K562 (cell line): ENCODE data around the gene CITED1. TPM values are rescaled to one million over a fixed set of nuclear protein-coding genes. Genes with fewer than 3 reads are reported as not detected.

Experiments
- ATAC-seq: fragments of 200-7000 bp; cut with Tn5 transposase; 3 replicates; pipeline ENCODE4 v1.9.1; 2020; ENCODE audit warnings: moderate library complexity
- BruUV-seq: library from RNA; stranded (reverse); fragments of 400-500 nt; replicated peaks from 2 replicates; lab custom pipeline; 2021; lab: Mats Ljungman, UMichigan
- CTCF ChIA-PET: fragments of 300-600 bp; formaldehyde crosslinking; extraction: SDS; loops from one replicate; lab custom pipeline; 2021; ENCODE audit warnings: low intra/inter-chr PET ratio; lab: Yijun Ruan, JAX
- POLR2A ChIA-PET: fragments of 300-600, 350-650 bp; sonication (Branson Sonifier 250); formaldehyde crosslinking; extraction: SDS; loops from one replicate; lab custom pipeline; 2021; ENCODE audit warnings: antibody characterized with exemption, inconsistent platforms; lab: Yijun Ruan, JAX
- DNase-seq, 4 experiments: peaks; one replicate each; pipeline versions ENCODE4 v3.0.0 to v3.0.0-alpha.2; 2011 to 2018; ENCODE audit warnings: low spot score in 3 of 4, mixed read lengths in 3 of 4; ENCODE audit errors: extremely low read depth in 1 of 4
- FAIRE-seq: peaks from 2 replicates; lab custom pipeline; 2011; peaks lifted over from hg19 to GRCh38; lab: Jason Lieb, UNC
- H2AFZ ChIP-seq: 2 replicates; pipeline ENCODE4 v1.6.0; 2011; ENCODE audit warnings: low read depth, low read length, control low read depth, inconsistent platforms
- H3K27ac ChIP-seq: fragments of 200-600 bp; 3 replicates; pipeline ENCODE4 v1.8.0; 2011; ENCODE audit warnings: low read depth, mild to moderate bottlenecking, control low read depth, inconsistent platforms, low read length, moderate library complexity, mixed read lengths; ENCODE audit errors: extremely low read depth
- H3K27me3 ChIP-seq, 2 experiments: fragments of 300-600 bp in 1 of 2; 2 replicates in 1 of 2; 3 replicates in 1 of 2; pipeline versions ENCODE4 v1.6.0 to v1.8.0; 2011; ENCODE audit warnings: inconsistent platforms in 2 of 2, low read length in 2 of 2, mild to moderate bottlenecking in 1 of 2, mixed read lengths in 1 of 2, moderate library complexity in 1 of 2; ENCODE audit not compliant: control insufficient read depth in 2 of 2, insufficient read depth in 2 of 2
- H3K36me3 ChIP-seq: fragments of 300-600 bp; 3 replicates; pipeline ENCODE4 v1.8.0; 2011; ENCODE audit warnings: mild to moderate bottlenecking, low read length, inconsistent platforms; ENCODE audit not compliant: control insufficient read depth, insufficient read depth
- H3K4me1 ChIP-seq, 2 experiments: fragments of 200-600 bp in 1 of 2; replicated peaks in 1 of 2; 2 replicates in 1 of 2; 3 replicates in 1 of 2; pipeline versions ENCODE4 v1.5.1 to v1.8.0; 2011; ENCODE audit warnings: inconsistent platforms in 2 of 2, low read length in 2 of 2, mild to moderate bottlenecking in 1 of 2, mixed read lengths in 1 of 2, moderate library complexity in 1 of 2; ENCODE audit not compliant: control insufficient read depth in 2 of 2, insufficient read depth in 2 of 2
- H3K4me2 ChIP-seq: 2 replicates; pipeline ENCODE4 v1.6.1; 2011; ENCODE audit warnings: low read length, control low read depth, inconsistent platforms, mixed read lengths; ENCODE audit not compliant: insufficient read depth
- H3K4me3 ChIP-seq: fragments of 200-600 bp; sonication (generic), shearing (Covaris generic); 2 replicates; pipeline ENCODE4 v1.5.1; 2016; ENCODE audit warnings: control low read depth, inconsistent platforms
- H3K79me2 ChIP-seq: fragments of 200-600 bp; 3 replicates; pipeline ENCODE4 v1.8.0; 2011; ENCODE audit warnings: low read length, inconsistent platforms; ENCODE audit not compliant: control insufficient read depth, insufficient read depth
- H3K9ac ChIP-seq, 2 experiments: 2 replicates each; pipeline versions ENCODE4 v1.6.0 to v1.6.1; 2011; ENCODE audit warnings: low read depth in 2 of 2, low read length in 2 of 2, control low read depth in 1 of 2, inconsistent platforms in 1 of 2, mild to moderate bottlenecking in 1 of 2, mixed read lengths in 1 of 2; ENCODE audit not compliant: insufficient read depth in 1 of 2
- H3K9me1 ChIP-seq: one replicate; pipeline ENCODE4 v1.6.0; 2011; ENCODE audit warnings: inconsistent platforms, mild to moderate bottlenecking, low read length, moderate library complexity; ENCODE audit not compliant: control insufficient read depth, insufficient read depth
- H3K9me3 ChIP-seq: replicated peaks from 2 replicates; pipeline ENCODE4 v1.5.1; 2011; ENCODE audit warnings: low read depth, low read length, inconsistent platforms; ENCODE audit not compliant: control insufficient read depth, insufficient read depth
- H4K20me1 ChIP-seq: replicated peaks from 2 replicates; pipeline ENCODE4 v1.6.1; 2011; ENCODE audit warnings: low read length, inconsistent platforms, mixed read lengths; ENCODE audit not compliant: control insufficient read depth, insufficient read depth
- CEBPB ChIP-seq: fragments of 450-650 bp; IDR thresholded peaks from 2 replicates; pipeline ENCODE4 v1.6.1; 2016; ENCODE audit warnings: missing genetic modification characterization, missing compliant biosample characterization
- CHCHD3 ChIP-seq: fragments of 250-450 bp; sonication (Bioruptor Pico); IDR thresholded peaks from 2 replicates; pipeline ENCODE4 v2.1.2; 2022; ENCODE audit warnings: mild to moderate bottlenecking
- ELK1 ChIP-seq: sonication (generic); formaldehyde crosslinking; IDR thresholded peaks from 2 replicates; pipeline ENCODE4 v1.8.1; 2022; ENCODE audit warnings: missing genetic modification reagents
- FOXA3 ChIP-seq, 2 experiments: fragments of 450-650 bp in 1 of 2; sonication (generic) in 1 of 2; formaldehyde crosslinking; IDR thresholded peaks in 1 of 2; conservative IDR thresholded peaks in 1 of 2; 2 replicates each; pipeline versions ENCODE4 v1.4.0 to v1.8.0; 2020 to 2022; ENCODE audit warnings: mild to moderate bottlenecking in 2 of 2, missing genetic modification reagents in 1 of 2
- HDGF ChIP-seq: fragments of 450-650 bp; IDR thresholded peaks from 2 replicates; pipeline ENCODE4 v1.6.1; 2016
- HMGN3 ChIP-seq: IDR thresholded peaks from 2 replicates; pipeline ENCODE4 v1.6.1; 2011; ENCODE audit warnings: borderline replicate concordance, low read depth, mild to moderate bottlenecking, mixed read lengths, low read length; ENCODE audit not compliant: insufficient read length; ENCODE audit errors: extremely low read depth
- KDM5B ChIP-seq: fragments of 200-600 bp; sonication (generic); IDR thresholded peaks from 2 replicates; pipeline ENCODE4 v1.6.1; 2012; ENCODE audit warnings: low read depth, mild to moderate bottlenecking, moderate library complexity, low read length, control low read depth, inconsistent platforms; ENCODE audit not compliant: insufficient replicate concordance
- PTRF ChIP-seq: fragments of 450-650 bp; IDR thresholded peaks from 2 replicates; pipeline ENCODE4 v1.6.1; 2016; ENCODE audit warnings: mild to moderate bottlenecking, missing genetic modification characterization, missing compliant biosample characterization
- RCOR1 ChIP-seq, 2 experiments: IDR thresholded peaks; 2 replicates each; pipeline ENCODE4 v1.6.1; 2012; ENCODE audit warnings: low read depth in 2 of 2, low read length in 2 of 2, borderline replicate concordance in 1 of 2, improper control_type of control experiment in 1 of 2
- SNIP1 ChIP-seq: fragments of 450-650 bp; IDR thresholded peaks from 2 replicates; pipeline ENCODE4 v1.7.1; 2017; ENCODE audit warnings: low read depth, mild to moderate bottlenecking
- TSC22D4 ChIP-seq: fragments of 450-650 bp; IDR thresholded peaks from 2 replicates; pipeline ENCODE4 v1.6.1; 2016; ENCODE audit warnings: missing genetic modification characterization, missing biosample characterization, control low read depth
- ZBTB43 ChIP-seq: sonication (generic); formaldehyde crosslinking; IDR thresholded peaks from 2 replicates; pipeline ENCODE4 v1.8.0; 2023; ENCODE audit warnings: mild to moderate bottlenecking, missing genetic modification reagents
- ZNF57 ChIP-seq: fragments of 450-650 bp; formaldehyde crosslinking; IDR thresholded peaks from 2 replicates; pipeline ENCODE4 v1.4.0; 2020; ENCODE audit warnings: mild to moderate bottlenecking, moderate library complexity
- ZSCAN32 ChIP-seq: fragments of 450-650 bp; formaldehyde crosslinking; IDR thresholded peaks from 2 replicates; pipeline ENCODE4 v1.4.0; 2020; ENCODE audit warnings: mild to moderate bottlenecking, moderate library complexity
- WGBS: fragments of 100-300 bp; shearing (Covaris generic); methylation state at CpG from one replicate; pipeline ENCODE4 v1.1.6; 2016; ENCODE audit warnings: low coverage, mixed read lengths; ENCODE audit not compliant: insufficient coverage; ENCODE audit errors: missing lambda C conversion rate; 5-methylcytosine and 5-hydroxymethylcytosine counted together
- in situ Hi-C: fragments of 300-500 bp; cut with MboI; formaldehyde crosslinking; loops from 4 replicates; pipeline ENCODE4 v1.15.0; 2018; ENCODE audit warnings: inconsistent platforms, mixed read lengths
- intact Hi-C: fragments of 100-400 bp; cut with micrococcal nuclease; formaldehyde crosslinking; loops from 2 replicates; pipeline ENCODE4 v1.14.2; 2022
- polyA plus RNA-seq, 8 experiments: library from polyadenylated mRNA; depleted of rRNA in 4 of 8; stranded (reverse) in 5 of 8; unstranded in 3 of 8; fragments of >200 nt; fragmentation: Nextera tagmentation in 2 of 8; fragmentation: Illumina TruSeq in 1 of 8; extraction: Ambion mirVana in 2 of 8; extraction: Trizol in 1 of 8; gene quantifications; 2 replicates each; pipeline versions ENCODE4 v1.2.1 to v1.2.3, GENCODE V29; 2011 to 2014; ENCODE audit warnings: inconsistent platforms in 1 of 8, missing spikeins in 1 of 8
- total RNA-seq, 7 experiments: library from RNA; depleted of rRNA in 6 of 7; stranded (reverse); fragments of >200 nt in 6 of 7; fragmentation: Illumina TruSeq in 2 of 7; extraction: Trizol in 2 of 7; gene quantifications; 2 replicates each; pipeline versions ENCODE4 v1.2.1 to v1.2.3, GENCODE V29; 2011 to 2021; ENCODE audit warnings: low replicate concordance in 1 of 7
- TF ChIP-seq, protein P1 (sequence below): fragments of 450-650 bp; IDR thresholded peaks from 2 replicates; pipeline ENCODE4 v1.7.1; 2018; ENCODE audit warnings: mild to moderate bottlenecking, low read depth; ENCODE audit not compliant: partially characterized antibody

Gene CITED1
- total and polyA plus RNA-seq, 9 of the 15 experiments (the other 6 are each of a cell fraction or from before 2014, with no cell fraction given) = 0.56 to 5.8 (median 4.2) TPM

GRCh38 chrX:72347366-72347765 is 41.7 kb upstream of the CITED1 start (continued):
- TF ChIP-seq ZBTB43 (CRISPR knock-in tag) = no peak
- TF ChIP-seq, all 486 proteins: peak for 0

DNA sequence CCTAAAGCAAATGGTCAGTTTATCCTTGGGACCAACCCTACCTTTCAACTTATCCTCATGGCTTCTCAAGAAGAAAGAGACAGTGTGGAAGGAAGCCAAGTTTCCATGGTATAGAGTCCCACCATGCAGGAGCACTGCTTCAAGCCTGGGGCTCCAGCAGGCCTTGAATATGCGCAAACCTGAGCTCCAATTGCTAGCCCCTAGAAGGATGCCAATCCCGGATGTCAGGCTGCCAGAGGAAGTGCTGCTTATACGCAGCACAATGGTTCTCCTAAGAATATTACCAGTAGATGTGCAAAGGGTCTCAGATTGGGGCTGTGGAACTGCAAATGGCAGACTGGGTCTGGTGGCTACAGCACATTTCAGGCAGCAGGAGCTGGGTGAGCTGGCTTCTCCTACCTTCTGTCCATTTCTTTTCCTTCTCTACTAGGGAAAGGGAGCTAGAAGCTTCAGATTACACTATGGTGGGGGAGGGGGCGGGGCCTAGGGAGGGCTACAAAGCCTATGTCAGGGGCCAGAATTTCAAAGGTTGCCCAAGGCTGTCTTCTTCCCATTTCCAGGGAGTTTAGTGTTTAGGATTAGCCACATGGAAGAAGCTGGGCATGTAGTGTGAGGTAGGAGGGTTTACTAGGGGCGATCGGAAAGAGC is 40.7 kb upstream of the CITED1 start:
- H3K4me3 ChIP-seq = no peak overlapping the region
- DNase-seq (no peak), ATAC-seq (no peak), FAIRE-seq (no peak)
- H3K4me2 ChIP-seq = no peak overlapping the region
- no peaks in the 10 kb centered on the region; a peak in 1 of 5 replicates for H3K4me1 ChIP-seq
- no peaks in the 10 kb centered on the region for H3K79me2 ChIP-seq
- no peaks in the 10 kb centered on the region for H3K9me3 ChIP-seq
- intact Hi-C loops (no loop called here), in situ Hi-C loops (no loop called here)
- H3K36me3 ChIP-seq = no peaks in the 10 kb centered on the region
- H3K9ac ChIP-seq = no peak overlapping the region
- no peaks in the 10 kb centered on the region for H3K27me3 ChIP-seq
- CTCF ChIA-PET = no interaction called here
- no TSS peak for BruUV-seq
- no peak overlapping the region for H2AFZ ChIP-seq
- WGBS = 49% methylated on average over 5 of the region's 6 CpGs
- H4K20me1 ChIP-seq = no peaks in the 10 kb centered on the region
- H3K9me1 ChIP-seq = no peaks in the 10 kb centered on the region
- POLR2A ChIA-PET = interaction anchor here (0.6 kb wide), 1 partner anchor 142 kb away, joined by 3 read pairs; no protein-coding TSS in a partner anchor
- H3K27ac ChIP-seq = no peak overlapping the region
- no peak for TF ChIP-seq ZNF57 (CRISPR knock-in tag)
- TF ChIP-seq, protein P1, sequence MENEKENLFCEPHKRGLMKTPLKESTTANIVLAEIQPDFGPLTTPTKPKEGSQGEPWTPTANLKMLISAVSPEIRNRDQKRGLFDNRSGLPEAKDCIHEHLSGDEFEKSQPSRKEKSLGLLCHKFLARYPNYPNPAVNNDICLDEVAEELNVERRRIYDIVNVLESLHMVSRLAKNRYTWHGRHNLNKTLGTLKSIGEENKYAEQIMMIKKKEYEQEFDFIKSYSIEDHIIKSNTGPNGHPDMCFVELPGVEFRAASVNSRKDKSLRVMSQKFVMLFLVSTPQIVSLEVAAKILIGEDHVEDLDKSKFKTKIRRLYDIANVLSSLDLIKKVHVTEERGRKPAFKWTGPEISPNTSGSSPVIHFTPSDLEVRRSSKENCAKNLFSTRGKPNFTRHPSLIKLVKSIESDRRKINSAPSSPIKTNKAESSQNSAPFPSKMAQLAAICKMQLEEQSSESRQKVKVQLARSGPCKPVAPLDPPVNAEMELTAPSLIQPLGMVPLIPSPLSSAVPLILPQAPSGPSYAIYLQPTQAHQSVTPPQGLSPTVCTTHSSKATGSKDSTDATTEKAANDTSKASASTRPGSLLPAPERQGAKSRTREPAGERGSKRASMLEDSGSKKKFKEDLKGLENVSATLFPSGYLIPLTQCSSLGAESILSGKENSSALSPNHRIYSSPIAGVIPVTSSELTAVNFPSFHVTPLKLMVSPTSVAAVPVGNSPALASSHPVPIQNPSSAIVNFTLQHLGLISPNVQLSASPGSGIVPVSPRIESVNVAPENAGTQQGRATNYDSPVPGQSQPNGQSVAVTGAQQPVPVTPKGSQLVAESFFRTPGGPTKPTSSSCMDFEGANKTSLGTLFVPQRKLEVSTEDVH = no peak
- no peak for TF ChIP-seq HMGN3
- no peak for TF ChIP-seq PTRF
- TF ChIP-seq CEBPB (tag) = no peak
- no peak for TF ChIP-seq RCOR1 (IDR thresholded peaks at IDR 0.05; ENCODE audit: borderline replicate concordance in 1 of 2, low read depth in 2 of 2, low read length in 2 of 2)
- no peak for TF ChIP-seq KDM5B
- no peak for TF ChIP-seq FOXA3 (CRISPR knock-in tag; conservative IDR thresholded peaks at IDR 0.05 in 1 of 2, IDR thresholded peaks at IDR 0.05 in 1 of 2)
- TF ChIP-seq HDGF = no peak
- TF ChIP-seq ELK1 (CRISPR knock-in tag) = no peak
- no peak for TF ChIP-seq ZSCAN32 (CRISPR knock-in tag)
- no peak for TF ChIP-seq SNIP1
- TF ChIP-seq TSC22D4 (tag) = no peak
- no peak for TF ChIP-seq CHCHD3
